ENCODE measurements around the gene LMNB1.
A peak's percentile ranks its signal among the peaks of the same experiment; 100 is the strongest.
"Not testable (repeated sequence)": the region's sequence is repeated elsewhere in the genome, so short reads cannot be mapped to it uniquely, and the experiment has no call there.

Gene LMNB1

DNA sequence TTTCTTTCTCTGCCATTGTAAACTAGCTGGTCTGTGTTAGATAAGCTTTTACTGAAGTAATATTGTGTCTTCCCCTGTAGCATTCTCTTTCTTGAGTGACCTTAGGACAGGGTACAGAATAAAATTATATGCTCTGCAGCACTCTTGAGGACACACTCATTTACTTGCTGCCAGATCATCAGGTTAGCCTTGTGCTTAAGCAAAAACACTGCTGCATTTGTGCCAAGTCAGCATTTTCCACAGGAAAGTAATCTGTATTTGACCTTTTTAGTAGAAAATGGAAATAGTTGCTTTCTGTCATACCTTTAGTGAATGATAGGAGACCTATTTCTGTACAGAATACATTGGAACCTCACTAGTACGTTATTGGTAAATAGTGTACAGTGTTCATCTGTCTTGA lies 54.2 kb downstream of the LMNB1 start:
- H3K4me1 ChIP-seq (ENCODE audit: control insufficient read depth, insufficient read depth, low read length), result no peaks in the 10 kb centered on the region
- no peak overlapping the region for H3K4me2 ChIP-seq (ENCODE audit: low read length)
- H3K27me3 ChIP-seq (ENCODE audit: control insufficient read depth, insufficient read depth, low read length), result no peaks in the 10 kb centered on the region
- no peak overlapping the region for H3K9ac ChIP-seq (ENCODE audit: low read depth, low read length)
- no peak overlapping the region for H3K4me3 ChIP-seq (ENCODE audit: low read length)
- no peaks in the 10 kb centered on the region for H3K9me3 ChIP-seq (replicated peaks; ENCODE audit: low read length)
- H3K36me3 ChIP-seq (ENCODE audit: insufficient read depth, low read length), result peaks cover 25% of the 10 kb centered on the region

DNA sequence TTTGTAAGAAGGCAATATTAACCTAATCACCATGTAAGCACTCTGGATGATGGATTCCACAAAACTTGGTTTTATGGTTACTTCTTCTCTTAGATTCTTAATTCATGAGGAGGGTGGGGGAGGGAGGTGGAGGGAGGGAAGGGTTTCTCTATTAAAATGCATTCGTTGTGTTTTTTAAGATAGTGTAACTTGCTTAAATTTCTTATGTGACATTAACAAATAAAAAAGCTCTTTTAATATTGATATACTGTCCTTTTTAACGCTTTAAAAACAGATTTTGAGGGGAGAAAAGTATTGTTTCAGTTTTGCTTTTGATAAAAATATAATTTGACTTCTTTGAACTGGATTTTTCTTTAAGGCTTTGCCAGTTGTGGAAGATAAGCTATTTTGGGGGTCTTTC lies 59.8 kb downstream of the LMNB1 start:
- Histone ChIP-seq H3K9ac (ENCODE audit: low read depth, low read length) (no peak overlapping the region), H3K36me3 (ENCODE audit: insufficient read depth, low read length) (peaks cover 8% of the 10 kb centered on the region), H3K4me1 (ENCODE audit: control insufficient read depth, insufficient read depth, low read length) (no peaks in the 10 kb centered on the region), H3K9me3 (replicated peaks; ENCODE audit: low read length) (no peaks in the 10 kb centered on the region), H3K4me2 (ENCODE audit: low read length) (no peak overlapping the region), H3K27me3 (ENCODE audit: control insufficient read depth, insufficient read depth, low read length) (no peaks in the 10 kb centered on the region), H3K4me3 (ENCODE audit: low read length) (no peak overlapping the region)

- no peaks in the 10 kb centered on the region for H3K9me3 ChIP-seq (replicated peaks; ENCODE audit: low read length)
- H3K4me2 ChIP-seq (ENCODE audit: low read length), result no peak overlapping the region
- no peaks in the 10 kb centered on the region for H3K4me1 ChIP-seq (ENCODE audit: control insufficient read depth, insufficient read depth, low read length)
- H3K9ac ChIP-seq (ENCODE audit: low read depth, low read length), result no peak overlapping the region
- no peaks in the 10 kb centered on the region for H3K27me3 ChIP-seq (ENCODE audit: control insufficient read depth, insufficient read depth, low read length)
- no peak overlapping the region for H3K4me3 ChIP-seq (ENCODE audit: low read length)
- H3K36me3 ChIP-seq (ENCODE audit: insufficient read depth, low read length), result peaks cover 8% of the 10 kb centered on the region
Observed at GRCh38 chr5:126837242-126837641, 60.3 kb downstream of the LMNB1 start.

- Histone ChIP-seq H3K36me3 (ENCODE audit: insufficient read depth, low read length) (peaks cover 5% of the 10 kb centered on the region), H3K4me2 (ENCODE audit: low read length) (no peak overlapping the region), H3K9me3 (replicated peaks; ENCODE audit: low read length) (no peaks in the 10 kb centered on the region), H3K4me3 (ENCODE audit: low read length) (no peak overlapping the region), H3K4me1 (ENCODE audit: control insufficient read depth, insufficient read depth, low read length) (no peaks in the 10 kb centered on the region), H3K27me3 (ENCODE audit: control insufficient read depth, insufficient read depth, low read length) (no peaks in the 10 kb centered on the region), H3K9ac (ENCODE audit: low read depth, low read length) (no peak overlapping the region)
Observed at GRCh38 chr5:126837906-126838539, 61.1 kb downstream of the LMNB1 start.

DNA sequence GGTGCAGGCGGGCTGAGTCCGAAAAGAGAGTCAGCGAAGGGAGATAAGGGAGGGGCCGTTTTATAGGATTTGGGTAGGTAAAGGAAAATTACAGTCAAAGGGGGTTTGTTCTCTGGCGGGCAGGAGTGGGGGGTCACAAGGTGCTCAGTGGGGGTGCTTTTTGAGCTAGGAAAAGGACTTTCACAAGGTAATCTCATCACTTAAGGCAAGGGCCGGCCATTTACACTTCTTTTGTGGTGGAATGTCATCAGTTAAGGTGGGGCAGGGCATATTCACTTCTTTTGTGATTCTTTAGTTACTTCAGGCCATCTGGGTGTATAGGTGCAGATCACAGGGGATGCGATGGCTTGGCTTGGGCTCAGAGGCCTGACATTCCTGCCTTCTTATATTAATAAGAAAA lies 62.5 kb downstream of the LMNB1 start:
- H3K9ac ChIP-seq (ENCODE audit: low read depth, low read length); H3K4me2 ChIP-seq (ENCODE audit: low read length); H3K27me3 ChIP-seq (ENCODE audit: control insufficient read depth, insufficient read depth, low read length); H3K4me1 ChIP-seq (ENCODE audit: control insufficient read depth, insufficient read depth, low read length); H3K9me3 ChIP-seq (replicated peaks; ENCODE audit: low read length); H3K36me3 ChIP-seq (ENCODE audit: insufficient read depth, low read length); H3K4me3 ChIP-seq (ENCODE audit: low read length): not testable (repeated sequence)

DNA sequence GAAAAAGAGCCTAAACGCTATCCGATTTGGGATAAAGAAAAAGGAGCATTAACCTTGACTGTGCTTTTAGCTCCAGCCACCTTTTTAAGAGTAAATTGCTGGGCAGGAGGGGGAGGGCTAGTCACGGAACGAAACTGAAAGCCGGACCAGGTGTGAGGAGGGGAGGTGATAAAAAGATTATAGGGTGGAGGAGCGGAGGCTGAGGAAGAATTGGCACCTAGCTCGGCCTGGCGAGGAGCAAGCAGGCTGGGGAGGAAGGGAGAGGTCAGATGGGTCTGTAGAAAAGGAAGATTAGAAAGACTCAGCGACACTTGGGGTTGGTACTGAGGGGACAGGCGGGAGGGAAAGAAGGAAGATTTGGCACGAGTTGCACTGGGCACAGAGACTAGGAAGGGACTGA lies 66.4 kb downstream of the LMNB1 start:
- peaks cover 23% of the 10 kb centered on the region for H3K4me1 ChIP-seq (ENCODE audit: control insufficient read depth, insufficient read depth, low read length)
- not testable (repeated sequence) for H3K36me3 ChIP-seq (ENCODE audit: insufficient read depth, low read length); H3K9me3 ChIP-seq (replicated peaks; ENCODE audit: low read length); H3K27me3 ChIP-seq (ENCODE audit: control insufficient read depth, insufficient read depth, low read length); H3K4me2 ChIP-seq (ENCODE audit: low read length); H3K9ac ChIP-seq (ENCODE audit: low read depth, low read length); H3K4me3 ChIP-seq (ENCODE audit: low read length)

GRCh38 chr5:126845470-126846070 lies 68.6 kb downstream of the LMNB1 start:
- peak overlapping the region; percentile 30 for H3K4me3 ChIP-seq (ENCODE audit: low read length)
- not testable (repeated sequence) for H3K36me3 ChIP-seq (ENCODE audit: insufficient read depth, low read length); H3K27me3 ChIP-seq (ENCODE audit: control insufficient read depth, insufficient read depth, low read length); H3K9me3 ChIP-seq (replicated peaks; ENCODE audit: low read length)
- H3K9ac ChIP-seq (ENCODE audit: low read depth, low read length), result peak overlapping the region; percentile 21
- peaks cover 23% of the 10 kb centered on the region for H3K4me1 ChIP-seq (ENCODE audit: control insufficient read depth, insufficient read depth, low read length)
- H3K4me2 ChIP-seq (ENCODE audit: low read length), result peak overlapping the region; percentile 57

DNA sequence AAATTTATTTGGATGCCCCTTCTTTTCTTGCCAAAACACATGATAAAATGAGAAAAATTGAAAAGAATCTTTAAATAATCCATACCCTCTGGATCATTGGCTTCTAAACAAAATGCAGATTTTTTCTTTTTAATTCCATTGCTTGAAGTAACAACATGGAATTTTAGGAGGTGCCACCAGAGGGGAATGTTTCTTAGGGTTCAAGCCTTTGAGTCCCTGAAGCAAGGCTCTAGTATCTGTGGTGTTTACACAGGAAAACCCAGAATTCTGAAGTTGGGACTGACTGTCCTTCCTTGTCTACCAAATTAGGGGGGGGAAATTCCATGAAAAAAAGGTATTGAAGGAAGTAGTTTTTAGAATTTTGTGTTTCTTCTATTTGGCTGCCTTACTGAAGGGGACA lies 69.4 kb downstream of the LMNB1 start:
- no peaks in the 10 kb centered on the region for H3K9me3 ChIP-seq (replicated peaks; ENCODE audit: low read length)
- no peaks in the 10 kb centered on the region for H3K27me3 ChIP-seq (ENCODE audit: control insufficient read depth, insufficient read depth, low read length)
- H3K36me3 ChIP-seq (ENCODE audit: insufficient read depth, low read length), result no peaks in the 10 kb centered on the region
- peak overlapping the region; percentile 16 for H3K9ac ChIP-seq (ENCODE audit: low read depth, low read length)
- peak overlapping the region; percentile 57 for H3K4me2 ChIP-seq (ENCODE audit: low read length)
- H3K4me3 ChIP-seq (ENCODE audit: low read length), result no peak overlapping the region
- peaks cover 28% of the 10 kb centered on the region for H3K4me1 ChIP-seq (ENCODE audit: control insufficient read depth, insufficient read depth, low read length)

DNA sequence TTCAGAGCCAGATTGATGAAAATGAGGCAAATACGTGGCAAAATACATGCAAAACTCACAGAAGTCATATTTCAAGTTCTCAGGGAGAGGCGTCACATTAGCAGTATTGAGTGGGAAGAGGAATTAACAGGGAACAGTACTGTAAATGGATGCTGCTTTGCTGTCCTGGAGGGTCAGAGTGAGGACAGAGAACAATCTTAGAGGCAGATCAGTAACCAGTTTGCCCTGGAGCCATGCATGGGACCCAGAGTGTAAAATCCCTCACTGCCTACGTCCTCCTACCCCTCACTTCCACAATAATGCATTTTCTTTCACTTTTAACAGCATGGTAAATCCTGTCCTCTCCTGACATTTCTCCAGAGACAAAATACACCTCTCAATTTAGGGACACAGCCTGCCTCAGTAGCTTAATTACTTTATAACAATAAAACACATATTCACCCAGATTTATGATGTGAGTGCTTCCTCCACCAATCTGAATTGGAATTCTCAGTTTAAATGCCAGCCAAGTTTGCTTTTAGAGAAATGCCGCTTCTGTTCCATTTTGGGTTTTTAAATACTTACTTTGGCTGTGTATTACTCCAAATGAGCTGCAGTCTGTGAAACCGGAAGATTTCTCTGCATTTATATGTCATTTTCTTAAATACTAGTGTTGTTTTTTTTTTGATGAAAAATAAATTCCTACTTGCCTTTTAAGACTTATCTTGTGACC lies 70.0 kb downstream of the LMNB1 start:
- H3K9me3 ChIP-seq (replicated peaks; ENCODE audit: low read length), result no peaks in the 10 kb centered on the region
- peak overlapping the region; percentile 45 for H3K4me2 ChIP-seq (ENCODE audit: low read length)
- no peaks in the 10 kb centered on the region for H3K27me3 ChIP-seq (ENCODE audit: control insufficient read depth, insufficient read depth, low read length)
- no peak overlapping the region for H3K4me3 ChIP-seq (ENCODE audit: low read length)
- H3K36me3 ChIP-seq (ENCODE audit: insufficient read depth, low read length), result no peaks in the 10 kb centered on the region
- peaks cover 34% of the 10 kb centered on the region for H3K4me1 ChIP-seq (ENCODE audit: control insufficient read depth, insufficient read depth, low read length)
- peak overlapping the region; percentile 16 for H3K9ac ChIP-seq (ENCODE audit: low read depth, low read length)

DNA sequence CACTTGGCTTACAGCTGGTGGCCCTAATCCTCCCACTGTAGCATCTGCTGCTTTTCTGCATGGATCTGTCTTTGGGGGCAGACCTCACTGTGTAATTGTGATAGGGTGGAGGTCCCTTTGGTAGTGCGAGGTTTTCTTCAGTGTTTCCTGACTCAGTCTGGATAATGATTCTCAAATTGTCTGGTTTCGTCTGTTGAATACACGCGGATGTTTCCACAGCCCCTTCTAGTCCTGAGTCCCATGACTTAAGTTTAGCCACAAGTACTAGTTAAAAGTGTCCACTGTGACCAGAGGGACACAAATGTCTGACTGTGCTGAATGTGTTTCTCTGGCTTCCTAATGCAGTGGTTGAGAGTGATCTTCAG lies 70.5 kb downstream of the LMNB1 start:
- H3K27me3 ChIP-seq (ENCODE audit: control insufficient read depth, insufficient read depth, low read length), result no peaks in the 10 kb centered on the region
- no peak overlapping the region for H3K9ac ChIP-seq (ENCODE audit: low read depth, low read length)
- peaks cover 39% of the 10 kb centered on the region for H3K4me1 ChIP-seq (ENCODE audit: control insufficient read depth, insufficient read depth, low read length)
- no peak overlapping the region for H3K4me3 ChIP-seq (ENCODE audit: low read length)
- H3K36me3 ChIP-seq (ENCODE audit: insufficient read depth, low read length), result no peaks in the 10 kb centered on the region
- H3K9me3 ChIP-seq (replicated peaks; ENCODE audit: low read length), result no peaks in the 10 kb centered on the region
- peak overlapping the region; percentile 5 for H3K4me2 ChIP-seq (ENCODE audit: low read length)

- Histone ChIP-seq H3K4me2 (ENCODE audit: low read length) (no peak overlapping the region), H3K4me3 (ENCODE audit: low read length) (no peak overlapping the region), H3K9me3 (replicated peaks; ENCODE audit: low read length) (no peaks in the 10 kb centered on the region), H3K9ac (ENCODE audit: low read depth, low read length) (no peak overlapping the region), H3K27me3 (ENCODE audit: control insufficient read depth, insufficient read depth, low read length) (no peaks in the 10 kb centered on the region), H3K36me3 (ENCODE audit: insufficient read depth, low read length) (no peaks in the 10 kb centered on the region), H3K4me1 (ENCODE audit: control insufficient read depth, insufficient read depth, low read length) (peaks cover 43% of the 10 kb centered on the region)
Observed at GRCh38 chr5:126847826-126848251, 70.9 kb downstream of the LMNB1 start.

DNA sequence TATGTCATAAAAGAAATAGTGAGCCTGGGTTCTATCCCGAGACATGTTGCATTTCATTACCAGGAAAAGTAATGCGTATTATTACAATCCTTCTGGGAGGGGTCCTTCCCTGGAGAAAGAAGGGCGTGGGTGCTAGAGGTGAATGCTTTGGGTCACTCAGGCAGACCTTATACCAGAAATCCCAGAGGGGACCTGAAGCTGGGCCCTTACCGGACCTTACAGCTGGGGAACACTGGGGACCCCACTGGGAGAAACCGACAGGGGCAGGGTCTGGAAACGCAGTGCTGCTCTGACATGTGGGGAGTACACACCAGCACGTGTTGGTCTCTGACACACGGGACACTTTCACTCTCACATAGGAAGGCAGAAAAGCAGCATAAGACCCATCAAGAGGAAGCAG lies 71.3 kb downstream of the LMNB1 start:
- H3K4me3 ChIP-seq (ENCODE audit: low read length), result no peak overlapping the region
- no peaks in the 10 kb centered on the region for H3K27me3 ChIP-seq (ENCODE audit: control insufficient read depth, insufficient read depth, low read length)
- peaks cover 46% of the 10 kb centered on the region for H3K4me1 ChIP-seq (ENCODE audit: control insufficient read depth, insufficient read depth, low read length)
- no peak overlapping the region for H3K9ac ChIP-seq (ENCODE audit: low read depth, low read length)
- H3K9me3 ChIP-seq (replicated peaks; ENCODE audit: low read length), result no peaks in the 10 kb centered on the region
- no peak overlapping the region for H3K4me2 ChIP-seq (ENCODE audit: low read length)
- no peaks in the 10 kb centered on the region for H3K36me3 ChIP-seq (ENCODE audit: insufficient read depth, low read length)

All from skeletal muscle satellite cell (primary cell).